AG09309 (cell line): Measurements from ENCODE around the gene NVL.
A peak's percentile ranks its signal among the peaks of the same experiment; 100 is the strongest.

Source experiments
- DNase-seq: peaks from one replicate; pipeline ENCODE4 v3.0.0-alpha.2; 2010; ENCODE audit warnings: low read depth
- H3K4me3 ChIP-seq: 2 replicates; pipeline ENCODE4 v1.5.1; 2011; ENCODE audit warnings: mild to moderate bottlenecking, low read depth, low read length, moderate library complexity; ENCODE audit not compliant: control insufficient read depth
- CTCF ChIP-seq: IDR thresholded peaks from 2 replicates; pipeline ENCODE4 v1.5.1; 2011; ENCODE audit warnings: mild to moderate bottlenecking, low read depth, low read length, inconsistent platforms; ENCODE audit not compliant: insufficient read depth, control insufficient read depth; ENCODE audit errors: missing control alignments

The NVL gene

GRCh38 chr1:224333309-224333926 is 3.4 kb upstream of the NVL start:
- TF ChIP-seq CTCF = peak; percentile 57
- DNase-seq = no peak
- no peak overlapping the region for H3K4me3 ChIP-seq

- no peak overlapping the region for H3K4me3 ChIP-seq
- DNase-seq = no peak
- no peak for TF ChIP-seq CTCF
These were observed 1.9 kb upstream of the NVL start for GRCh38 chr1:224331824-224332223.

- no peak for DNase-seq
- no peak overlapping the region for H3K4me3 ChIP-seq
These were observed 1.4 kb upstream of the NVL start for GRCh38 chr1:224331326-224331725.

GRCh38 chr1:224329484-224329841 is 509 bp downstream of the NVL start:
- TF ChIP-seq CTCF = no peak
- no peak for DNase-seq
- H3K4me3 ChIP-seq = peak overlapping the region; percentile 97

More at GRCh38 chr1:224331326-224331725, 1.4 kb upstream of the NVL start:
- no peak for TF ChIP-seq CTCF

- H3K4me3 ChIP-seq = peak overlapping the region; percentile 97; the same call in 1 of the 2 replicates
- no peak for TF ChIP-seq CTCF
- DNase-seq = no peak
These were observed 1.3 kb downstream of the NVL start for GRCh38 chr1:224328644-224329043.

GRCh38 chr1:224325959-224326358 is 4.0 kb downstream of the NVL start:
- no peak for TF ChIP-seq CTCF
- H3K4me3 ChIP-seq = no peak overlapping the region
- DNase-seq = no peak

GRCh38 chr1:224321706-224322105 is 8.3 kb downstream of the NVL start:
- no peak for TF ChIP-seq CTCF
- no peak for DNase-seq
- no peak overlapping the region for H3K4me3 ChIP-seq
